GM10266 (cell line): ENCODE measurements around the gene MAP3K4.
"Not testable (repeated sequence)": the region's sequence is repeated elsewhere in the genome, so short reads cannot be mapped to it uniquely, and the experiment has no call there.

Experiments
- DNase-seq: peaks from one replicate; pipeline ENCODE4 v3.0.0; 2012; ENCODE audit errors: extremely low spot score
- CTCF ChIP-seq: IDR thresholded peaks from 2 replicates; pipeline ENCODE4 v1.5.1; 2012; ENCODE audit warnings: mild to moderate bottlenecking, low read depth; ENCODE audit not compliant: control insufficient read depth, insufficient read depth; ENCODE audit errors: missing control alignments

Gene MAP3K4

DNA sequence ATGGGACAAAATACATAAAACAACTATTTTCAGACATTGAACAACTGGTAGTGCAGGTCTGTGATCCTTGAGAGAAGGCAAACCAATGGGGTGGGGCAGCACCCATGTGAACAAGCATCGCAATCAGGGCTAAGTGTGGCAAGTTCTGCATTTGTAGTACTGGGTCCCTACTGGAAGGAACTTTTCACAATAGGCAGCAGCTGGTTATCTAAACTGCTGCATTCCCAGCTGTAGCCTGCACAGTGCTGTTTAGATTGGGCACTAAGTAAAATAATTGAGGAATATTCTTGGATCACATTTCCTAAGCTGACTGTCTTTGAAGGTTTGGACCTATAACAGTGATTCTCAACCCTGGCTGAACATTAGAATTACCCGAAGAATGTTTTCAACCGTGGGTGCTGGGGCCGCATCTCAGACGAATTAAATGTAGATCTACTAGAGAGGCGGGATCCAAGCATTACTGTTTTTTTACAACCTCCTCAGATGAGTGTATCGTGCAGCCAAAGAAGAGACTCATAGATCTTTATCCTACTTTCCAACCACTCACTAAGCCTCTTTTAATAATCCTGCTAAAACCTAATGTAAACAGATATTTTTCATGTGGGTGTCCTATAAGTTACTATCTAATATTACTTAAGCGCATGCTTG is 12.4 kb upstream of the MAP3K4 start:
- no peak for DNase-seq
- no peak for TF ChIP-seq CTCF

GRCh38 chr6:160983377-160983948 is 8.1 kb upstream of the MAP3K4 start:
- not testable (repeated sequence) for DNase-seq

- DNase-seq = no peak
- no peak for TF ChIP-seq CTCF
Measured at GRCh38 chr6:160986851-160987250, 4.7 kb upstream of the MAP3K4 start.

DNA sequence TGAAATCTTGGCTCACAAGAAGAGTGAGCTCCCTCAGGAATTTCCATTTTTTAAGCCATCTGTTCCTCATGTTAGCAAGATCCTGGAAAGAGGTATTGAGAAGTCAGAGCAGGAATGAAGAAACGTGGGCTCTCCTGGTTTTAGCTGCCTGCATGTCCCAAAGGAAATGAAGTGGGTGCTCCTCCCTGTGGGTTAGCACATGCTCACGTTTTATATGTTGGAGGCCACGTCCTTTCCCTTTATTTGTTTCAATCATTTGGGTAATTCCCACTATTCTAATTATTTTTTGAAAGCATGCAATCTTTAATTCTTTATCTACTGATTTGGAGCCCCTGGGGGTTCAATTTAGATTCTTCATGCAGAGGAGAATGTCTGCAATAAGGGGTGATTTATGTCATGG is 4.3 kb upstream of the MAP3K4 start:
- TF ChIP-seq CTCF = no peak
- DNase-seq = no peak

- no peak for DNase-seq
- TF ChIP-seq CTCF = no peak
Measured at GRCh38 chr6:160990847-160991405, 643 bp upstream of the MAP3K4 start.

- peak; percentile 58 for DNase-seq
- TF ChIP-seq CTCF = peak; percentile 66
Measured at GRCh38 chr6:160992061-160992979, 751 bp downstream of the MAP3K4 start.

GRCh38 chr6:160992980-160993314 is 1.4 kb downstream of the MAP3K4 start:
- TF ChIP-seq CTCF = no peak
- no peak for DNase-seq
